ENCODE results near the gene CSNK1A1.
"Not testable (repeated sequence)": the region's sequence is repeated elsewhere in the genome, so short reads cannot be mapped to it uniquely, and the experiment has no call there.

The CSNK1A1 gene

DNA sequence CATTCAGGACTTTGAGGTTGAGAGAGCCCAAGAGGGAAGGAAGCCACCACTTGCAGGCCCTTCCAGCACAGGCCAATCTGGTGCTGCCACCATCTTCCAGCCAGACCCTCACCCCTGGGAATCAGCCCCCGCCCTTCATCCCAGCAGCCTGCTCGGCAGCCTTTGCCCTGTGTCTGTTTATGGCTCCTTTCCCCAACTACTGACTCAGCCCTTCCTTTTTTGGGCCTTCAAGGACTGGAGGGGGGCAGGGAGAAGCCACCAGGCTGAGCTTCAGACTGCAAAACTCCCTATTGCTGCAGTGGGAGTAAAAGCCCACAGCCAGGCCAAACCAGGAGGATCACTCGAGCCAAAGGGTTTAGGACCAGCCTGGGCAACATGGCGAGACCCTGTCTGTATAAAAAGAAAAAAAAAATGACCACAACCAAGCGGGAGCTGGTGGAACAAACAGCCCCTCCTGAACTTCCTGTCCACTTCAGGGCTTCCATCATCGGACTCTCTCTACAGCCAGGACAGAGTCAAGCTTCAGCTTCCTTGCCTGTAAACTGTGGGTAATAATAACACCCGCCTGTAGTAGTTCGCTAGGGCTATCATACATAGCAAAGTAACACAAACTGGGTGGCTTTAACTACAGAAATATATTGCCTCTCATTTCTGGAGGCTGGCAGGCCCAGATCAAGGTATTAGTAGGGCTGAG lies 86.3 kb downstream of the CSNK1A1 start:
- FAIRE-seq (no peak), DNase-seq (ENCODE audit: insufficient read length, low spot score) (no peak)

DNA sequence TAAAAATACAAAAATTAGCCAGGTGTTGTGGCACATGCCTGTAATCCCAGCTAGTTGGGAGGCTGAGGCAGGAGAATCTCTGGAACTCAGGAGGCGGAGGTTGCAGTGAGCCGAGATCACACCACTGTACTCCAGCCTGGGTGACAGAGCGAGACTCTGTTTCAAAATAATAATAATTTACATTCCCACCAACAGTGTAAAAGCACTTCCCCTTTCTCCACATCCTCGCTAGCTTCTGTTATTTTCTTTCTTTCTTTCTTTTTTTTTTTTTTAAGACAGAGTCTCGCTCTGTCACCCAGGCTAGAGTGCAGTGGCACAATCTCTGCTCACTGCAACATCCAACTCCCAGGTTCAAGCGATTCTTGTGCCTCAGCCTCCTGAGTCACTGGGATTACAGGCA lies 89.3 kb downstream of the CSNK1A1 start:
- not testable (repeated sequence) for DNase-seq (ENCODE audit: insufficient read length, low spot score); FAIRE-seq

- FAIRE-seq: no peak
- no peak for DNase-seq (ENCODE audit: insufficient read length, low spot score)
Observed at GRCh38 chr5:149459891-149460290, 91.3 kb downstream of the CSNK1A1 start.

DNA sequence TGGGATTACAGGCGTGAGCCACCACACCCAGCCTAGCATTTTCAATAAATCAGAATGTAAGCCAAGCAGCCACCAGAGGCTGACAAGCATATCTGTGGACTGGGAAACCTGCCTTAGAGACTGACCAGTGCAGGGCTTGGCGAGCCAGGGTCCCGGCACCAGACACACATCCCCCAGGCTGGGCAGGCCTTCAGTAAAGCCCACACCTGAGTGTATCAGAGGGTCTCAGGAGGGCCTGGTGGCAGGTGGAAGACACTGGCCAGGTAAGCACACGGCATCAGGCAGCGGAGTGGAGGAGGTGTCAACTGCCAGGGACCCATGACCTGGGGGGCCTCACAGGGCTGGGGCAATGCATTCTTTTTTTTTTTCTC lies 93.9 kb downstream of the CSNK1A1 start:
- DNase-seq (ENCODE audit: insufficient read length, low spot score): no peak
- no peak for FAIRE-seq

- DNase-seq (ENCODE audit: insufficient read length, low spot score) (no peak), FAIRE-seq (no peak)
Observed at GRCh38 chr5:149456597-149457392, 94.4 kb downstream of the CSNK1A1 start.

- DNase-seq (ENCODE audit: insufficient read length, low spot score) (no peak), FAIRE-seq (no peak)
Observed at GRCh38 chr5:149455889-149456409, 95.3 kb downstream of the CSNK1A1 start.

DNA sequence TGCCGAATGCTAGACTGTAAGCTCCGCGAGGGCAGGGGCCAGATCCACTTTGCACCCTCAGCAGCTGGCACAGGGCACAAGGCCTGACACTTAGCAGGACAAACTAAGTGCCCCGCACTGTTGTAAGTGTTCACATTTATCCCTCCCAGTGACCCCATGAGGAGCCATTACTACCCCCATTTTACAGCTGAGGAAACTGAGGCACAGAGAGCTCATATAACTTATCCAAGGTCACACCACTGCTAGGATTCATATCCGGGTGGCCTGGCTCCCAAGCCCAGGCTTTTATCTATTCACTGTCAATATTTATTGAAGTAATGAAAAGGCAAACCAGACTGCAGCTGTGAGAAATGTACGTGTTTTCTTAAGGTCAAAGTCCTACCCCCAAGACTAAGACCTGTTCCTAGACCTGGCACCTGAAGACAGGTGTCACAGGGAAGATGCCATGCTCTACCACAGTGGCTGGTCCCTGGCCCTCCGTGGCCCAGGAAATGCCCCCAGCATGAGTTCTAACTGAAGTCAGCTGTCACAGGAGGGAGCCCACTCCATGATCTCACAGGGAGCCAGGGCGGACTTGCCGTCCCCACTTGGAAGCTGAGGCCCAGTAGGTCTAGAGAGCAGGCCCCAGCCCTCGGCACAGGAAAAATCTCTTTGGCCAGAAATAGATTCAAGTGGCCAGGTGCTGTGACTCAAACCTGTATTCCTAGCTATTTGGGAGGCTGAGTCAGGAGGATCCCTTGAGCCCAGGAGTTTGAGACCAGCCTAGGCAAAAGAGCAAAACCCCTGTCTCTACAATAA lies 97.4 kb downstream of the CSNK1A1 start:
- no peak for DNase-seq (ENCODE audit: insufficient read length, low spot score)
- FAIRE-seq: no peak

DNA sequence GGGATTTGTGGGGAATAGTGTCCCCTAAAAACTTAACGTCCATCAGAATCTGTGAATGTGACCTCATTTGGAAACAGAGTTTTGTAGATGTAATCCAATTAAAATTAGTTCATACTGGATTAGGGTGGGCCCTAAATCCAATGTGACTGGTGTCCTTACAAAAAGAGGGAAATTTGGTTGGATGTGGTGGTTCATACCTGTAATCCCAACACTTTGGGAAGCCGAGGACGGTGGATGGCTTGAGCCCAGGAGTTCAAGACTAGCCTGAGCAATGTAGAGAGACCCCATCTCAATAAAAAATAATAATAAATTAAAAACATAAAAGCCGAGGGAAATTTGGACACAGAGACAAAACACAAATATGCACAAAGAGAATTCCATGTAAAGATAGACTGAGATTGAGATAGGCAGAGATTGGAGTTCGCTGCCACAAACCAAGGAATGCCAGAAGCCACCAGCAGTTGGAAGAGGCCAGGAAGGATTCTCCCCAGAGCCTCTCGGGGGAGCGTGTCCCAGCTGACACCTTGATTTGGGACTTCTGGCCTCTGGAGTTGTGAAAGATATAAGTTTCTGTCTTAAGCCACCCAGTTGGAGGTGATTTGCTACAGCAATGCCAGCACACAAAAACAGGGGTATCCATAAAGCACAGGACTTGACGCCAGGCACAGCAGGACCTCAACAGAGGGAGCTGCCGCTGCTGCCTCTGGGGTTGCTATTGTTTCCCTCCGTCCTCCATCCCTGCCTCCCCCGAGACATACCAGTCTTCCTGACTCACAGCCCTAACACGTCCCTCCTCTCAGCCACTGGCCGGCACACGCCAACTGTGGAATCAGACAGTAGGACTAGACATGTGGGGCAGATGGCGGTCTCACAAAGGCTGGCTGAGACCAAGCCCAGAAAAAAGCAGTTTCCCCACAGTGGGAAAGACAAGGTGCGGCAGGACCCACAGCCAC lies 98.3 kb downstream of the CSNK1A1 start:
- FAIRE-seq (peak; percentile 89), DNase-seq (ENCODE audit: insufficient read length, low spot score) (peak; percentile 85)

DNA sequence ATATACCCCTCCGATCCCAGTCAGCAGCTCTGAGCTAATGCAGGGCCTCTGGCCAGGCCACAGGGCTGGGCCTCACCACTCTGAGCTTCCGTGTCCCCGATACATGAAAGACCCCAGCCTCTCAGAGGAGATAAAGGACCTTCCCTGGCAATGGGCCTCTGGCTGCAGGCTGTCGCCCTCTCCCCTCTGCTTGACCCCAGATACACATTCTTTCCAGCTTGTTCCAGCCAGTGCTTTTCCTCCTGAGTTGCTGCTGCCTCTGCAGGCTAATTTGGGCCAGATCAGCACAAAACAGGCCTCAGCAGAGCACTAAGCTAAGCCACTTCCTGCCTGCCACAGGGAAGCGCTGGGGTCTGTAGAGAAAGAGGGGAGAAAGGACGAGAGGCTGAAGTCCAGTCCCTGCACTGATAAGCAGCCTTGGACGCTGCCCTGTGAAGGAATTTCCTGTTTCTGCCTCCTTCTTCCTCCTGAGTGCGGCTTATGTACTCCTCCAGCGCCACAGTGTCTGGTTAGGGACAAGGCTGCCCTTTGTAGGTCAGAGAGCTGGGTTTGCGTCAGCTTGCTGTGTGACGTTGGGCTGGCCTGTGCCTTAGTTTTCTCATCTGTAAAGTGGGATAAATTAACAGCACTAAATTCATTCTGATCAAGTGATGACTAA lies 99.1 kb downstream of the CSNK1A1 start:
- FAIRE-seq: no peak

GRCh38 chr5:149450199-149450598 lies 101.0 kb downstream of the CSNK1A1 start:
- FAIRE-seq: no peak
- no peak for DNase-seq (ENCODE audit: insufficient read length, low spot score)

More for the DNA sequence above, 99.1 kb downstream of the CSNK1A1 start:
- DNase-seq (ENCODE audit: insufficient read length, low spot score): no peak

DNA sequence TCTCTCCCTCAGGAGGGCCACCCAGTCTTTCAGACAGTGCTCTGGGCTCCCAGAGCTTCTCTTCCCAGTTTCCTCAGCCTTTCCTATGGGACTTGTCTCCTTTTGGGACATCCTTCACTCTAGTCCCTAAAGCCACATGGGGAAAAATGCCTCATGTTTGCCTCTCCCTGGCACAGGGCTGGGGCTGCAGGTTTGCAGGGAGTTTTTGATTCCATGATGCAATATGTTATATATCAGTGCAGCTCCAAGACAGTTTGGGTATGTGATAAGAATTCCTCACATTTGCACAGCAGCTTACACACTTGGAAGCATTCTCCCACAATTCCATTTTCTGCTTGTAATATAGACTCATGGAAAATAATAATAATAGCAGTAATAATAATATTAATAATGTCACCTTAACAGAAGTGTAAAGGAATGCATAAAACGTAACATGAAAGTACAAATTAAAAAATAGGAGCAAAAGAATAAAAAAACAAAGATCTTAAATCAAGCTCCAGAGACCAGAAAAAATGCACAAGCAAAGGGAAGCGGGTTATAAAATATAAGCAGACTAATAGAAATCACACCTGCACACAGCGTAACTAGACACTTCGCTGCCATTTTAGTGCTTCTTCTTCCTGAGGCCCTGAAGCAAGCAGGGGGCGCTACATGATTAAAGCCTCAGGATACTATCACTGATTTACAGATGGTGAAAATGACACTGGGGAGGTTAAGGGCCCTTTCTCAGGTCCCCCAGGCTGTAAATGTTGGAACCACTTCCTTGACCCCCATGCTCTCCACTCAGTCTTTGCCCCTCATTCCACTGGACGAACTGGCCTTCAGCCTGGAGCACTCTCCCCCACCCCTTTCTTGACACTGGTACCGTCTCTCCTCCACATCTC lies 102.2 kb downstream of the CSNK1A1 start:
- DNase-seq (ENCODE audit: insufficient read length, low spot score) (no peak), FAIRE-seq (no peak)

- no peak for FAIRE-seq
Observed at GRCh38 chr5:149448431-149448830, 102.8 kb downstream of the CSNK1A1 start.

GRCh38 chr5:149447373-149448367 lies 103.6 kb downstream of the CSNK1A1 start:
- DNase-seq (ENCODE audit: insufficient read length, low spot score) (no peak), FAIRE-seq (no peak)

More at GRCh38 chr5:149448431-149448830, 102.8 kb downstream of the CSNK1A1 start:
- DNase-seq (ENCODE audit: insufficient read length, low spot score): no peak

DNA sequence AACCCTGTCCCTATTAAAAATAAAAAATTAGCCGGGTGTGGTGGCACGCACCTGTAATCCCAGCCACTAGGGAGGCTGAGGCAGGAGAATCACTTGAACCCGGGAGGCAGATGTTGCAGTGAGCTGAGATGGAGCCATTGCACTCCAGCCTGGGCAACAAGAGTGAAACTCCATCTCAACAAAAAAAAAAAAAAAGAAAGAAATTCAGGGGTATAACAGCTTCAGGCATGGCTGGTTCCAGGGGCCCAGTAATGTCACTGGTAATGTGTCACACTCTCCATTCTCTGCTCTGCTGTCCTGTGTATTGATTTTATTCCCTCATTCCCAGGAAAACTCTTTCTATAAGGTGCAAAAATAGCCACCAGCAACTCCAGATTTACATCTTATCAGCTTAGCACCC lies 104.4 kb downstream of the CSNK1A1 start:
- not testable (repeated sequence) for FAIRE-seq; DNase-seq (ENCODE audit: insufficient read length, low spot score)

- DNase-seq (ENCODE audit: insufficient read length, low spot score): peak; percentile 74
- peak; percentile 74 for FAIRE-seq
Observed at GRCh38 chr5:149445739-149446369, 105.4 kb downstream of the CSNK1A1 start.

DNA sequence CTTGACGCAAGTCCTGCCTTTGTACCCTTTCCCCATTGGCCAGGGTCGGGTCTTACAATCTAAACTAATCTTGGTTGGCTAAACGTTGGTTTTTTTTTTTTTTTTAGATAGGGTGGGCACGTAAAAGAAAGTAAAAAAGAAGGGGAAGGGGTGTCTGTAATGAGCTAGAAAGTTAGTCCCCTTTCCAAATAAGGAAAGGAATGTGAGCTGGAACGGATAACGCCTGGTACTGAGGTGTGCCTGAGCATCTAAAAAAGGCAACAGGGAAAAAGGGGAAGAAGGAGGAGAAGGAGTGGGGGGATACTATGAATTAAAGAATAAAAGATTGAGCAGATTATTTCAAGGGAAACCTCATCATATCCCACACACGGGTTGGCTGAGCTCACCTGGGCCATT lies 105.9 kb downstream of the CSNK1A1 start:
- DNase-seq (ENCODE audit: insufficient read length, low spot score): no peak
- FAIRE-seq: no peak

DNA sequence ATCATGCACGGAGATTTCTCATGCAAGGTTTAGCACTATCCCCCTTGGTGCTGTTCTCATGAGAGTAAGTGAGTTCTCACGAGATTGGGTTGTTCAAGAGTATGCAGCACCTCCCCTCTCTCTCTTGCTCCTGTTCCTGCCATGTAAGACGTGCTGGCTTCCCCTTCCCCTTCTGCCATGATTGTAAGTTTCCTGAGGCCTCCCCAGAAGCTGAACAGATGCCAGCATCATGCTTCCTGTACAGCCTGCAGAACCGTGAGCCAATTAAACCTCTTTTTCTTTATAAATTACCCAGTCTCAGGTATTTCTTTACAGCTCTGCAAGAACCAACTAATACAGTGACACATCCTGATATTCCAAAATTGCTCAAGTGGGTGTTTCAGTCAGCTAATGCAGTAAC lies 106.8 kb downstream of the CSNK1A1 start:
- DNase-seq (ENCODE audit: insufficient read length, low spot score); FAIRE-seq: not testable (repeated sequence)
